ENCODE data around the gene MYDGF.
"Not testable (repeated sequence)": the region's sequence is repeated elsewhere in the genome, so short reads cannot be mapped to it uniquely, and the experiment has no call there.

MYDGF gene

DNA sequence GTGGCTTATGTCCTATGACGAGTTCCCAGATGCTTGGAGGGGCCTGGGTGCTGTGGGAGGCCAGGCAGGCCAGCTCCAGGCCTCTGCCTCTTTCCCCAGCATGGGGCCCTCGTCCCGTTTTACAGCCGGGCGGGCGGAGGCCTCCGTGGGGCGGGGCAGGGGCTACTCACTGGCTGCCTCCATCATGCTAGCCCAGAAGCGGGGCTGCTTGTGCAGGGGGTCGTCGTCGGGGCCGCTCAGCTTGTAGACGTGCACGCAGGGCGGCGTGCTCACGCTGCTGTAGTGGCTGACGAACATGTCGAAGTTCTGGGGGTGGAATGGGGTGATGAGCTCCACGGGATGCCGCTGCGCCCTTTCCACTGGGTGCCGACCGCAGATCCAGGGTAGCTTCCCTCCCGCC lies 18.4 kb upstream of the MYDGF start:
- no peak for DNase-seq (ENCODE audit: extremely low spot score)
- CTCF ChIA-PET, result interaction anchor here (1.6 kb wide), 1 partner anchor 52 kb away, joined by 4 read pairs; no protein-coding TSS in a partner anchor
- POLR2A ChIA-PET, result no interaction called here
- TF ChIP-seq, protein P1, sequence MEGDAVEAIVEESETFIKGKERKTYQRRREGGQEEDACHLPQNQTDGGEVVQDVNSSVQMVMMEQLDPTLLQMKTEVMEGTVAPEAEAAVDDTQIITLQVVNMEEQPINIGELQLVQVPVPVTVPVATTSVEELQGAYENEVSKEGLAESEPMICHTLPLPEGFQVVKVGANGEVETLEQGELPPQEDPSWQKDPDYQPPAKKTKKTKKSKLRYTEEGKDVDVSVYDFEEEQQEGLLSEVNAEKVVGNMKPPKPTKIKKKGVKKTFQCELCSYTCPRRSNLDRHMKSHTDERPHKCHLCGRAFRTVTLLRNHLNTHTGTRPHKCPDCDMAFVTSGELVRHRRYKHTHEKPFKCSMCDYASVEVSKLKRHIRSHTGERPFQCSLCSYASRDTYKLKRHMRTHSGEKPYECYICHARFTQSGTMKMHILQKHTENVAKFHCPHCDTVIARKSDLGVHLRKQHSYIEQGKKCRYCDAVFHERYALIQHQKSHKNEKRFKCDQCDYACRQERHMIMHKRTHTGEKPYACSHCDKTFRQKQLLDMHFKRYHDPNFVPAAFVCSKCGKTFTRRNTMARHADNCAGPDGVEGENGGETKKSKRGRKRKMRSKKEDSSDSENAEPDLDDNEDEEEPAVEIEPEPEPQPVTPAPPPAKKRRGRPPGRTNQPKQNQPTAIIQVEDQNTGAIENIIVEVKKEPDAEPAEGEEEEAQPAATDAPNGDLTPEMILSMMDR (IDR thresholded peaks at IDR 0.05; ENCODE audit: control extremely low read depth, extremely low read depth, low read depth, missing control alignments), result no peak

DNA sequence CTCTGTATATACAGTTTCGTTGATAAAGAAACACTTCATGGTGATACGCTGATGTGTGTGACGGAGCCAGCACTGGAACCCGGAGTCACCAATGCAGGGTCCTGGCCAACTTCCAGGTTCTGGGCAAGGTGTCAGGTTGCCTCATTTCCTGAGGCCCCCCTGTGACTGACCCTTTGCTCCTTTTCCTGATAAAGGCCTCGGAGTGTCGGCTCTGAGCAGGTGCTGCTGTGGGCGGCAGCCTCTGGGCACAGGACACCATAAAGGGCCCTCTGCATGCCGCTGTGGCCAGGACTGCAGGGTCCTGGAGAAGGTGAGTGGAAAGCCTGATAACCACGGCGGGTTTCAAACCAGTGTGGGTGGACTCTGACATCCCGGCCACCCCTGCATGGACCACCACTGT lies 17.3 kb upstream of the MYDGF start:
- TF ChIP-seq, protein P1 (IDR thresholded peaks at IDR 0.05; ENCODE audit: control extremely low read depth, extremely low read depth, low read depth, missing control alignments), result no peak
- CTCF ChIA-PET, result no interaction called here
- no peak for DNase-seq (ENCODE audit: extremely low spot score)
- POLR2A ChIA-PET, result no interaction called here

DNA sequence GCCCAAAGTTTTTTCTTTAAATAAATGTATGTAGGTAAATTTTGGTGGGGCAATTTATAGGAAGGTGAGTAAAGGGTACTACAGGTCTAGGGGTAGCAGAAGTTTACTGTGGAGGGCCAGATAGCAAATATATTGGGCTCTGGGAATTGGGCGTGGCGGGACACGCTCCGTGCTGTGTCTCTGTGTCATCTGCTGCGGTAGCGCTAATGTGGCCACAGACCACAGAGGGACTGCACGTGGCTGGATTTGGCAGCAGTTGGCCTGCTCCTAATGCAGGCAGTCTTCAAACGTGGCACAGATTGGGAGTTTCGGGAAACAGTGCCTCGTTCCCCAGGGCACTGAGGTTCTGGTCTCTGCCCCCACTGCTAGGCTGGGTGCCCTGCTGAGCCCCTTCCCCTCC lies 16.6 kb upstream of the MYDGF start:
- no peak for DNase-seq (ENCODE audit: extremely low spot score)
- ChIA-PET POLR2A (no interaction called here), CTCF (no interaction called here)
- TF ChIP-seq, protein P1 (IDR thresholded peaks at IDR 0.05; ENCODE audit: control extremely low read depth, extremely low read depth, low read depth, missing control alignments), result no peak

DNA sequence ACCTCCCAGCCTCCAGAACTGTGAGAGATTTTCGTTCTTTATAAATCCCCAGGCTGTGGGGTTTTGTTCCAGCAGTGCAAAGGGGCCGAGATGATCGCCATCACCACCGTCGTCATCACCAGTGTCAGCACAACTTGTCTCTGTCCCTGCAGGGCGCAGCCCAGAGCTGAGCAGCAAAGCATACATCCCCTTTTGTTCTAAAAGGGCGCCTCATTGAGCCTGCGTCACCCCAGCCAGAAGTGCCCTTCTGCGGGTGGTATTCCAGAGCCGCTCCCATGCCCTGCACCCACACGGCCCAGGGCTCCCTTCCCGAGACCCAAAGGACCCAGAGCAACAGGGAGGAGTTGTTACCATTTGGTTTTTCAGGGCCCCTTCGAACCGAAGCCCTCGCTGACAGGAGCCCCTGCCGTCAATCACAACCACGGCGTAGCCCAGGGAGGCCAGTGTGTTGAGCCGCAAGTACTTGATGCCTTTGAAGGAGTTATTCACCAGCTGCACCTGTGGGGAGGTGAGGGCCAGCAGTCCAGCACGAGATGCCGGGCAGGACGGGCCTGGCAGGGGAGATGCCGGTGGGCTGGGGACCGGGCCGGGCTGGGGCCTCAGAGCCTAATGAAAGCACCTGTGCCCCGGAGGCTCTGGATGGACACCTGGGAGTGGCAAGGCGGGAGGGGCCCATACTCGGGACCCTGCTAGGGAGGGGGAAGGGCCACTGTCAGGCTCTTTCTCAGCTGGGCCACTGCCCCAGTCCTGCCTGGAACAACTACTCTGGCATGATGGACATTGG lies 14.4 kb upstream of the MYDGF start:
- TF ChIP-seq, protein P1 (IDR thresholded peaks at IDR 0.05; ENCODE audit: control extremely low read depth, extremely low read depth, low read depth, missing control alignments), result no peak
- ChIA-PET CTCF (interaction anchor here (0.6 kb wide), 1 partner anchor 12 kb away, joined by 3 read pairs; no protein-coding TSS in a partner anchor), POLR2A (no interaction called here)
- no peak for DNase-seq (ENCODE audit: extremely low spot score)

DNA sequence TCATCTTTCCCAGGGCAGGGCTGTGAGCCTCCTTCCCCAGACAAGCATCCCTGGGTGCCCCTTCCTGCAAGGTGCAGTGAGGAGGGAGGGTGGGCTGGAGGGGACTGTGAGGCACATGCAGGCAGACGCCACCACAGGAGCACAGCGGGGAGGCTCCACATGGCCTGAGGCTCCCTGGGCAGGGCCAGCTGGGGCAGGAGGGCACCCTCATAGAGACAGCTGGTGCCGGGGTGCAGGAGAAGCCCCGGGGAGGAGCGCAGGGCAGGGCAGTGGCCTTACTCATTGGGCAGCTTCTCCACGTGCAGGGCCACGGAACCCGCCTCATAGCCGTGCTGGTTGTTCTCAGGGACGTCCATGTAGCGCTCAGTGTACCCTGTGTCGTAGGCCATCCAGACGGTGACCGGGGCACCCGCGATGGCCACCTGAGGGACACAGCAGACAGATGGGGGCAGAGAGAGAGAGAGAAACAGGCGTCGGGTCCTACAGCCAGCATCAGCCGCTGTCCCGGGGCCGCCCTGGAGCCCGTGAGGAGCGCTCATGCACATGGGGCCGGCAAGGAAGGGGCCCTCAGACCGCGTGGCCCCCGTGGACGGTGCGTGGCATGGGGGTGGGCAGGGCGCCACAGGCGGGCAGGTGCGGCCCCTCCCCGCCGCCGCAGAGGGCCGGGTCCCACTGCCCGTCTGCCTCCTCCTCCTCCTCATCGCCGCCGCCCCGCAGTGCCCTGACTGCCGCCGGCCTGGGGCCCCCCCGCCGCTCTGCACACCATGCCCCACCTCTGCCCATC lies 12.5 kb upstream of the MYDGF start:
- DNase-seq (ENCODE audit: extremely low spot score), result no peak
- POLR2A ChIA-PET, result no interaction called here
- TF ChIP-seq, protein P1 (IDR thresholded peaks at IDR 0.05; ENCODE audit: control extremely low read depth, extremely low read depth, low read depth, missing control alignments), result no peak
- CTCF ChIA-PET, result interaction anchor here (1.8 kb wide), 1 partner anchor 46 kb away, joined by 4 read pairs; no protein-coding TSS in a partner anchor

DNA sequence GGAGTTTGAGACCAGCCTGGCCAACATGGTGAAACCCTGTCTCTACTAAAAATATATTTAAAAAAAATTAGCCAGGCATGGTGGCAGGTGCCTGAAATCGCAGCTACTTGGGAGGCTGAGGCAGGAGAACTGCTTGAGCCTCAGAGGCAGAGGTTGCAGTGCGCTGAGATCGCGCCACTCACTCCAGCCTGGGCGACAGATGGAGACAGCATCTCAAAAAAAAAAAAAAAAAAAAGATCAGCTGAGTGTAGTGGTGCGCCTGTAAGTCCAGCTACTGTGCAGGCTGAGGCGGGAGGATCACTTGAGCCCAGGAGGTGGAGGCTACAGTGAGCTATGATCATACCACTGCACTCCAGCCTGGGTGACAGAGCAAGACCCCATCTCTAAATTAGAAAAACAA lies 9.9 kb upstream of the MYDGF start:
- CTCF ChIA-PET; DNase-seq (ENCODE audit: extremely low spot score): not testable (repeated sequence)
- POLR2A ChIA-PET, result interaction anchor here (0.6 kb wide), 1 partner anchor 26 kb away, joined by 5 read pairs; no protein-coding TSS in a partner anchor

Measured in GM10248 (cell line).